ENCODE data around the gene PROX2. TPM values are rescaled to one million over a fixed set of nuclear protein-coding genes. Genes with fewer than 3 reads are reported as not detected.

The PROX2 gene
- total and polyA plus RNA-seq, 12 donors = 0.08 TPM; not detected in 11

DNA sequence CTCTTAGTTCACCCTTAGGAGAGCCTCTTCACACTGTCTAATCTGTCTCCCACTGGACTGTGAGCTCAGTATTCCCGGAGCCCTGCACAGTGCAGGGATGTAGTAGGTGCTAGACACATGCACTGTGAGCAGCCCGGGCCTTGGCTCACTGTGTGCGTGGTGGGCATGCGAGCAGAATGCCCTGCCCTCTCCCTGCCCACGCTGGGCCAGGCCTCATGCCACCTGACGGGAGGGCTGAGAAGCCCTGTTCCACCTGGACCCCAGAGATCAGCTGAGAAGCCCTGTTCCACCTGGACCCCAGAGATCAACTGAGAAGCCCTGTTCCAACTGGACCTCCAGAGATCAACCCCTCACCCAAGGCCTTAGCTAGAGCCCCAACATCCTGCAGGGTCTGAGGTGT is 36.2 kb upstream of the PROX2 start:
- Histone ChIP-seq H3K27ac (no peak overlapping the region), H3K9me3 (replicated peaks in 1 of 3) (no peaks in the 10 kb centered on the region), H3K36me3 (replicated peaks in 1 of 2) (no peaks in the 10 kb centered on the region), H3K4me3 (no peak overlapping the region), H3K27me3 (no peaks in the 10 kb centered on the region), H3K4me1 (replicated peaks in 1 of 2) (peaks cover 0 to 4% of the 10 kb centered on the region in 2 donors)
- WGBS, 4 donors = 72 to 87% (median 81%) methylated on average over 2 to 6 of the region's 6 CpGs
- intact Hi-C loops (cut with DNase I) = loop anchor here in 1 of 2 donors (10.0 kb wide), 1 partner anchor 173 kb away; no protein-coding TSS in a partner anchor
- TF ChIP-seq CTCF (IDR thresholded peaks at IDR 0.05) = no peak
- no peak for TF ChIP-seq POLR2A (IDR thresholded peaks at IDR 0.05)
- DNase-seq = no peak

- DNase-seq = no peak
- Histone ChIP-seq H3K36me3 (replicated peaks in 1 of 2) (no peaks in the 10 kb centered on the region), H3K27me3 (no peaks in the 10 kb centered on the region), H3K4me1 (replicated peaks in 1 of 2) (peaks cover 0 to 4% of the 10 kb centered on the region in 2 donors), H3K27ac (no peak overlapping the region), H3K9me3 (replicated peaks in 1 of 3) (no peaks in the 10 kb centered on the region), H3K4me3 (no peak overlapping the region)
- intact Hi-C loops (cut with DNase I) = loop anchor here in 1 of 2 donors (10.0 kb wide), 1 partner anchor 173 kb away; no protein-coding TSS in a partner anchor
- TF ChIP-seq CTCF (IDR thresholded peaks at IDR 0.05) (no peak), POLR2A (IDR thresholded peaks at IDR 0.05) (no peak)
- WGBS, 4 donors = 86 to 97% (median 92%) methylated on average over 3 to 5 of the region's 5 CpGs
Measured at GRCh38 chr14:74911704-74912103, 35.8 kb upstream of the PROX2 start.

DNA sequence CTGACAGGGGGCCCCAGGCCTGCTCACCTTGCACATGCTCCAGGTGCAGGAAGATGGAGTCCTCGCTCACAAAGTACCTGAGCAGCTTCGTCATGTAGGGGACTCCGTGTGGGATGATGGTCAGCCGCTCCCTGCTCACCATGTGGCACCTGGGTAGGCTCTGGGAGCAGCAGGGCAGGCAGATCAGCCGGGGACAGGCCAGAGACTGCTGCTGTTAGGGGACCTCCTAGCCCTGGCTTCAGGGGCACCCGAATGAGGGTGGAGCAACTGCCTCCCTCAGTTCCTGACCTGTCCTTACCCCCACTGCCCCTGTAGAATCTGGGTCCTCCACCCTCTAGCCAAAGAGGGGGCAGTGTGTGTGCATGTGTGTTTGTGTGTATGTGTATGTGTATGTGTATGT is 35.3 kb upstream of the PROX2 start:
- intact Hi-C loops (cut with DNase I) = loop anchor here in 1 of 2 donors (10.0 kb wide), 1 partner anchor 174 kb away; no protein-coding TSS in a partner anchor
- WGBS, 4 donors = 93 to 96% methylated on average over 6 of the region's 6 CpGs; no CpG with 5 or more reads in 2 of the 4 donors
- peaks cover 0 to 4% of the 10 kb centered on the region in 2 donors for H3K4me1 ChIP-seq (replicated peaks in 1 of 2)

DNA sequence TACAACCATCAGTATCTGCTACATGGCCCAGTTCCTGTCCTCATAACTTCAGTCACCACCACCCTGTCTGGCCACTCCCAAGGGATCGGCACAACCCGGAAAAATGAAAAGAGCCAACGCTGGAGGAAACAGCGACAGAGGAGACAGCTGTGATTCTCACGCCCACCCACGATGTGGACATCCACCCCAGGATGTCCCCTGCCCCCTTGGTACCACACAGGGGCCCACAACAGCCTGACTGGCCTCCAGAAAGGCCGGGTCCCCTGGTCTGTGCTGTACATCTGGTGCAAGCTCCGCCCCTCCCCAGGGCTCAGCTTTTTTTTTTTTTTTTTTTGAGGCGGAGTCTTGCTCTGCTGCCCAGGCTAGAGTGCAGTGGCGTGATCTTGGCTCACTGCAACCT is 34.6 kb upstream of the PROX2 start:
- Histone ChIP-seq H3K4me1 (replicated peaks in 1 of 2) (peaks cover 0 to 9% of the 10 kb centered on the region in 2 donors), H3K27ac (no peak overlapping the region), H3K9me3 (replicated peaks in 1 of 3) (no peaks in the 10 kb centered on the region), H3K36me3 (replicated peaks in 1 of 2) (no peaks in the 10 kb centered on the region), H3K4me3 (no peak overlapping the region), H3K27me3 (no peaks in the 10 kb centered on the region)
- WGBS, 4 donors = 69 to 78% (median 73%) methylated on average over 9 to 10 of the region's 10 CpGs
- TF ChIP-seq CTCF (IDR thresholded peaks at IDR 0.05) (no peak), POLR2A (IDR thresholded peaks at IDR 0.05) (no peak)
- intact Hi-C loops (cut with DNase I) = loop anchor here in 1 of 2 donors (10.0 kb wide), 1 partner anchor 174 kb away; no protein-coding TSS in a partner anchor
- DNase-seq = no peak

More for the DNA sequence above, 35.3 kb upstream of the PROX2 start:
- Histone ChIP-seq H3K9me3 (replicated peaks in 1 of 3) (no peaks in the 10 kb centered on the region), H3K36me3 (replicated peaks in 1 of 2) (no peaks in the 10 kb centered on the region), H3K27ac (no peak overlapping the region), H3K4me3 (no peak overlapping the region), H3K27me3 (no peaks in the 10 kb centered on the region)
- no peak for DNase-seq
- TF ChIP-seq CTCF (IDR thresholded peaks at IDR 0.05) = no peak
- TF ChIP-seq POLR2A (IDR thresholded peaks at IDR 0.05) = no peak

Measured in adrenal gland (tissue), 12 donors.